Measurements from ENCODE around the gene CDCA8. TPM values are rescaled to one million over a fixed set of nuclear protein-coding genes. Genes with fewer than 3 reads are reported as not detected.
A peak's percentile ranks its signal among the peaks of the same experiment; 100 is the strongest.

The CDCA8 gene
- total RNA-seq, 1 donor from 2014 or later, result 0.78 TPM

- Histone ChIP-seq H3K27me3 (no peaks in the 10 kb centered on the region), H3K27ac (no peak overlapping the region), H3K4me3 (no peak overlapping the region), H3K4me1 (no peaks in the 10 kb centered on the region), H3K36me3 (no peaks in the 10 kb centered on the region), H3K9me3 (no peaks in the 10 kb centered on the region)
- ATAC-seq (no peak), DNase-seq (no peak)
- TF ChIP-seq CTCF (IDR thresholded peaks at IDR 0.05), result no peak
- intact Hi-C loops (cut with DNase I), result no loop called here
These were observed 8.7 kb downstream of the CDCA8 start for GRCh38 chr1:37701051-37701450.

GRCh38 chr1:37703061-37703460 is 10.7 kb downstream of the CDCA8 start:
- DNase-seq, result no peak
- Histone ChIP-seq H3K27ac (no peak overlapping the region), H3K9me3 (no peaks in the 10 kb centered on the region), H3K4me1 (no peaks in the 10 kb centered on the region), H3K36me3 (no peaks in the 10 kb centered on the region), H3K4me3 (no peak overlapping the region), H3K27me3 (no peaks in the 10 kb centered on the region)
- TF ChIP-seq CTCF (IDR thresholded peaks at IDR 0.05), result no peak
- no peak for ATAC-seq
- intact Hi-C loops (cut with DNase I), result no loop called here

GRCh38 chr1:37704966-37705365 is 12.7 kb downstream of the CDCA8 start:
- DNase-seq (no peak), ATAC-seq (no peak)
- Histone ChIP-seq H3K27me3 (no peaks in the 10 kb centered on the region), H3K36me3 (no peaks in the 10 kb centered on the region), H3K27ac (no peak overlapping the region), H3K9me3 (no peaks in the 10 kb centered on the region), H3K4me3 (no peak overlapping the region), H3K4me1 (no peaks in the 10 kb centered on the region)
- intact Hi-C loops (cut with DNase I), result no loop called here
- TF ChIP-seq CTCF (IDR thresholded peaks at IDR 0.05), result no peak

- ATAC-seq (no peak), DNase-seq (peak; percentile 40)
- no peaks in the 10 kb centered on the region for H3K9me3 ChIP-seq
- no peaks in the 10 kb centered on the region for H3K27me3 ChIP-seq
- intact Hi-C loops (cut with DNase I), result no loop called here
- H3K4me3 ChIP-seq, result no peak overlapping the region
- H3K27ac ChIP-seq, result no peak overlapping the region
- no peaks in the 10 kb centered on the region for H3K4me1 ChIP-seq
- H3K36me3 ChIP-seq, result no peaks in the 10 kb centered on the region
- no peak for TF ChIP-seq CTCF (IDR thresholded peaks at IDR 0.05)
These were observed 13.1 kb downstream of the CDCA8 start for GRCh38 chr1:37705399-37705798.

- DNase-seq (peak; percentile 32), ATAC-seq (no peak)
- Histone ChIP-seq H3K4me1 (no peaks in the 10 kb centered on the region), H3K9me3 (no peaks in the 10 kb centered on the region), H3K4me3 (no peak overlapping the region), H3K27me3 (no peaks in the 10 kb centered on the region), H3K27ac (no peak overlapping the region), H3K36me3 (no peaks in the 10 kb centered on the region)
- intact Hi-C loops (cut with DNase I), result no loop called here
- TF ChIP-seq CTCF (IDR thresholded peaks at IDR 0.05), result no peak
These were observed 16.2 kb downstream of the CDCA8 start for GRCh38 chr1:37708471-37708870.

- Histone ChIP-seq H3K36me3 (no peaks in the 10 kb centered on the region), H3K27me3 (no peaks in the 10 kb centered on the region), H3K27ac (no peak overlapping the region), H3K4me3 (no peak overlapping the region), H3K4me1 (no peaks in the 10 kb centered on the region), H3K9me3 (no peaks in the 10 kb centered on the region)
- no peak for ATAC-seq
- intact Hi-C loops (cut with DNase I), result no loop called here
- DNase-seq, result peak; percentile 33
- no peak for TF ChIP-seq CTCF (IDR thresholded peaks at IDR 0.05)
These were observed 21.9 kb downstream of the CDCA8 start for GRCh38 chr1:37714226-37714625.
